ENCODE data around the gene HMGN2. TPM values are rescaled to one million over a fixed set of nuclear protein-coding genes. Genes with fewer than 3 reads are reported as not detected.

HMGN2 gene
- total and polyA plus RNA-seq, 10 of the 15 experiments (the other 5 are each of a cell fraction or from before 2014, with no cell fraction given) = 249 to 2,682 (median 694) TPM

DNA sequence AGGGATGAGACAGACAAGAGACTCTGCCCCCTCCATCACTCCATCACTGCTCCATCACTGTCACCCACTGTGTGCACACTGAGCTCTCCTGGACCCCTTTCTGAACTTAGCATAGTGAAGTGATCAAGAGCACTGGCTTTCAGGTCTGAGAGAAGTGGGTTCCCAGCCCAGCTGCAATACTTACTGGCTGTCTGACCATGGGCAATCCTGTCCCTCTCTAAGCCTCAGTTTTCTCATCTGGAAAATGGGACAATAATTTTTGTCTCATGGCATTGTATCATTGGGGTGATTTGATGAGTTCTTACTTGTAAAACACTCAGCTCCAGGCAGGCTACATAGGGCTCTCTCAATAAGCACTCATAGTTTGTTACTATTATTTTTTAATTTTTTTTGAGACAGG, 49.8 kb downstream of the HMGN2 start:
- Histone ChIP-seq H3K4me2 (ENCODE audit: control insufficient read depth, insufficient read depth) (no peak overlapping the region), H2AFZ (ENCODE audit: control insufficient read depth, low read depth, low read length) (no peak overlapping the region), H3K9ac (ENCODE audit: control insufficient read depth, insufficient read depth, low read length) (no peak overlapping the region), H4K20me1 (ENCODE audit: control insufficient read depth, insufficient read depth) (no peaks in the 10 kb centered on the region), H3K4me1 (ENCODE audit: control insufficient read depth, insufficient read depth, low read length) (peaks cover 10% of the 10 kb centered on the region; the same call in 1 of the 2 replicates), H3K27me3 (replicated peaks in 1 of 2; ENCODE audit: control insufficient read depth in 2 of 2, insufficient read depth in 2 of 2, low read length in 1 of 2) (no peaks in the 10 kb centered on the region; a peak in 1 of 4 replicates), H3K4me3 (no peak overlapping the region), H3K9me3 (replicated peaks; ENCODE audit: control insufficient read depth, insufficient read depth, low read length) (no peaks in the 10 kb centered on the region), H3K79me2 (ENCODE audit: control insufficient read depth, insufficient read depth, low read length) (no peaks in the 10 kb centered on the region), H3K36me3 (ENCODE audit: control insufficient read depth in 2 of 2, insufficient read depth in 2 of 2, low read length in 1 of 2) (no peaks in the 10 kb centered on the region), H3K27ac (ENCODE audit: control insufficient read depth, insufficient read depth) (no peak overlapping the region)
- BruUV-seq (replicated peaks) = no TSS peak
- DNase-seq (ENCODE audit: low read depth, low spot score) (no peak), FAIRE-seq (no peak), ATAC-seq (no peak)
- RAD21 ChIA-PET (ENCODE audit: unreplicated experiment) = interaction anchor here (1.4 kb wide), 1 partner anchor 16 kb away, joined by 5 read pairs; no protein-coding TSS in a partner anchor
- CTCF ChIA-PET = interaction anchor here (0.8 to 3.5 kb wide), 5 partner anchors 8 to 266 kb away, joined by 3 to 19 read pairs (median 3); partner anchors contain the start of gene RPS6KA1
- SMC1A ChIA-PET (ENCODE audit: uncharacterized antibody, unreplicated experiment) = interaction anchor here (1.7 to 4.2 kb wide), 3 partner anchors 11 to 22 kb away, joined by 3 to 21 read pairs (median 8); no protein-coding TSS in a partner anchor
- intact Hi-C loops (cut with micrococcal nuclease; ENCODE audit: unreplicated experiment) = no loop called here
- POLR2A ChIA-PET = no interaction called here
- in situ Hi-C loops (cut with MboI) = no loop called here
- TF ChIP-seq BHLHE40 (IDR thresholded peaks at IDR 0.05; ENCODE audit: borderline replicate concordance in 1 of 2, low read depth in 2 of 2, low read length in 1 of 2) = no peak
- no peak for TF ChIP-seq NR2C1 (IDR thresholded peaks at IDR 0.05)
- no peak for TF ChIP-seq RUNX3 (IDR thresholded peaks at IDR 0.05; ENCODE audit: low read length)
- TF ChIP-seq, protein P1, sequence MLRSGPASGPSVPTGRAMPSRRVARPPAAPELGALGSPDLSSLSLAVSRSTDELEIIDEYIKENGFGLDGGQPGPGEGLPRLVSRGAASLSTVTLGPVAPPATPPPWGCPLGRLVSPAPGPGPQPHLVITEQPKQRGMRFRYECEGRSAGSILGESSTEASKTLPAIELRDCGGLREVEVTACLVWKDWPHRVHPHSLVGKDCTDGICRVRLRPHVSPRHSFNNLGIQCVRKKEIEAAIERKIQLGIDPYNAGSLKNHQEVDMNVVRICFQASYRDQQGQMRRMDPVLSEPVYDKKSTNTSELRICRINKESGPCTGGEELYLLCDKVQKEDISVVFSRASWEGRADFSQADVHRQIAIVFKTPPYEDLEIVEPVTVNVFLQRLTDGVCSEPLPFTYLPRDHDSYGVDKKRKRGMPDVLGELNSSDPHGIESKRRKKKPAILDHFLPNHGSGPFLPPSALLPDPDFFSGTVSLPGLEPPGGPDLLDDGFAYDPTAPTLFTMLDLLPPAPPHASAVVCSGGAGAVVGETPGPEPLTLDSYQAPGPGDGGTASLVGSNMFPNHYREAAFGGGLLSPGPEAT (IDR thresholded peaks at IDR 0.05; ENCODE audit: low read depth) = no peak
- no peak for TF ChIP-seq ZNF622 (IDR thresholded peaks at IDR 0.05)
- no peak for TF ChIP-seq NFYB (IDR thresholded peaks at IDR 0.05; ENCODE audit: insufficient read depth, low read depth, low read length)
- TF ChIP-seq POU2F2 (IDR thresholded peaks at IDR 0.05; ENCODE audit: borderline replicate concordance, low read depth, low read length) = no peak
